GM12873 (cell line): Measurements from ENCODE around the gene PRKAG3.

Experiments used
- CTCF ChIP-seq: IDR thresholded peaks from 2 replicates; pipeline ENCODE4 v1.5.1; 2012; ENCODE audit warnings: low read depth, mild to moderate bottlenecking, moderate library complexity, low read length, control low read depth; ENCODE audit not compliant: insufficient read depth; ENCODE audit errors: missing control alignments

The PRKAG3 gene

GRCh38 chr2:218816561-218817011 lies 15.0 kb downstream of the PRKAG3 start:
- no peak for TF ChIP-seq CTCF

- TF ChIP-seq CTCF = no peak
Measured at GRCh38 chr2:218815649-218816048, 16.0 kb downstream of the PRKAG3 start.

GRCh38 chr2:218815244-218815637 lies 16.4 kb downstream of the PRKAG3 start:
- TF ChIP-seq CTCF = no peak

- TF ChIP-seq CTCF = no peak
Measured at GRCh38 chr2:218814540-218815243, 16.9 kb downstream of the PRKAG3 start.

GRCh38 chr2:218813771-218814460 lies 17.7 kb downstream of the PRKAG3 start:
- TF ChIP-seq CTCF = no peak

GRCh38 chr2:218812861-218813260 lies 18.7 kb downstream of the PRKAG3 start:
- TF ChIP-seq CTCF = no peak

GRCh38 chr2:218812096-218812815 lies 19.3 kb downstream of the PRKAG3 start:
- TF ChIP-seq CTCF = no peak
